ENCODE measurements around the gene PITPNC1. TPM values are rescaled to one million over a fixed set of nuclear protein-coding genes. Genes with fewer than 3 reads are reported as not detected.

PITPNC1 gene
- total RNA-seq, 1 donor from 2014 or later, result 12.4 TPM

- Histone ChIP-seq H2AFZ (ENCODE audit: low read depth, low read length) (no peak overlapping the region), H3K27me3 (ENCODE audit: insufficient read depth, low read length) (no peaks in the 10 kb centered on the region), H3K27ac (ENCODE audit: low read depth, low read length) (no peak overlapping the region), H3K4me3 (ENCODE audit: insufficient read depth, low read depth, low read length) (no peak overlapping the region), H3K4me2 (ENCODE audit: low read length) (no peak overlapping the region), H3K9ac (ENCODE audit: low read length) (no peak overlapping the region), H3K36me3 (ENCODE audit: insufficient read depth, low read length) (no peaks in the 10 kb centered on the region), H3K4me1 (ENCODE audit: insufficient read depth, low read length) (peaks cover 6% of the 10 kb centered on the region), H4K20me1 (ENCODE audit: insufficient read depth, low read length) (no peaks in the 10 kb centered on the region), H3K9me3 (ENCODE audit: insufficient read depth, low read depth, low read length) (peaks cover 4% of the 10 kb centered on the region), H3K79me2 (ENCODE audit: insufficient read depth, low read length) (no peaks in the 10 kb centered on the region)
- FAIRE-seq (no peak), DNase-seq (ENCODE audit: low read depth) (no peak)
- Mint-ChIP-seq H3K4me3 (ENCODE audit: unreplicated experiment) (no peak overlapping the region), H3K27ac (ENCODE audit: unreplicated experiment) (no peak overlapping the region), H3K36me3 (ENCODE audit: low read depth, unreplicated experiment) (peaks cover 9% of the 10 kb centered on the region), H3K4me1 (ENCODE audit: low read depth, unreplicated experiment) (no peaks in the 10 kb centered on the region), H3K27me3 (ENCODE audit: low read depth, unreplicated experiment) (no peaks in the 10 kb centered on the region), H3K9me3 (ENCODE audit: unreplicated experiment) (peaks cover 6% of the 10 kb centered on the region)
- TF ChIP-seq EZH2 (IDR thresholded peaks at IDR 0.05; ENCODE audit: insufficient read depth, low read length), result no peak
- TF ChIP-seq, protein P1, sequence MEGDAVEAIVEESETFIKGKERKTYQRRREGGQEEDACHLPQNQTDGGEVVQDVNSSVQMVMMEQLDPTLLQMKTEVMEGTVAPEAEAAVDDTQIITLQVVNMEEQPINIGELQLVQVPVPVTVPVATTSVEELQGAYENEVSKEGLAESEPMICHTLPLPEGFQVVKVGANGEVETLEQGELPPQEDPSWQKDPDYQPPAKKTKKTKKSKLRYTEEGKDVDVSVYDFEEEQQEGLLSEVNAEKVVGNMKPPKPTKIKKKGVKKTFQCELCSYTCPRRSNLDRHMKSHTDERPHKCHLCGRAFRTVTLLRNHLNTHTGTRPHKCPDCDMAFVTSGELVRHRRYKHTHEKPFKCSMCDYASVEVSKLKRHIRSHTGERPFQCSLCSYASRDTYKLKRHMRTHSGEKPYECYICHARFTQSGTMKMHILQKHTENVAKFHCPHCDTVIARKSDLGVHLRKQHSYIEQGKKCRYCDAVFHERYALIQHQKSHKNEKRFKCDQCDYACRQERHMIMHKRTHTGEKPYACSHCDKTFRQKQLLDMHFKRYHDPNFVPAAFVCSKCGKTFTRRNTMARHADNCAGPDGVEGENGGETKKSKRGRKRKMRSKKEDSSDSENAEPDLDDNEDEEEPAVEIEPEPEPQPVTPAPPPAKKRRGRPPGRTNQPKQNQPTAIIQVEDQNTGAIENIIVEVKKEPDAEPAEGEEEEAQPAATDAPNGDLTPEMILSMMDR (IDR thresholded peaks at IDR 0.05; ENCODE audit: insufficient read depth, low read depth, low read length), result no peak
Observed at GRCh38 chr17:67655478-67656148, 278.5 kb downstream of the PITPNC1 start.

GRCh38 chr17:67656494-67657203, 279.6 kb downstream of the PITPNC1 start:
- Histone ChIP-seq H3K4me2 (ENCODE audit: low read length) (no peak overlapping the region), H3K4me3 (ENCODE audit: insufficient read depth, low read depth, low read length) (no peak overlapping the region), H3K79me2 (ENCODE audit: insufficient read depth, low read length) (no peaks in the 10 kb centered on the region), H3K9me3 (ENCODE audit: insufficient read depth, low read depth, low read length) (peaks cover 4% of the 10 kb centered on the region), H3K27me3 (ENCODE audit: insufficient read depth, low read length) (no peaks in the 10 kb centered on the region), H4K20me1 (ENCODE audit: insufficient read depth, low read length) (no peaks in the 10 kb centered on the region), H3K9ac (ENCODE audit: low read length) (no peak overlapping the region), H3K36me3 (ENCODE audit: insufficient read depth, low read length) (no peaks in the 10 kb centered on the region), H2AFZ (ENCODE audit: low read depth, low read length) (no peak overlapping the region), H3K27ac (ENCODE audit: low read depth, low read length) (no peak overlapping the region), H3K4me1 (ENCODE audit: insufficient read depth, low read length) (no peaks in the 10 kb centered on the region)
- FAIRE-seq (no peak), DNase-seq (ENCODE audit: low read depth) (no peak)
- TF ChIP-seq, protein P1 (IDR thresholded peaks at IDR 0.05; ENCODE audit: insufficient read depth, low read depth, low read length), result no peak
- TF ChIP-seq EZH2 (IDR thresholded peaks at IDR 0.05; ENCODE audit: insufficient read depth, low read length), result no peak
- H3K4me3 Mint-ChIP-seq (ENCODE audit: unreplicated experiment), result no peak overlapping the region
- H3K27ac Mint-ChIP-seq (ENCODE audit: unreplicated experiment), result no peak overlapping the region
- no peaks in the 10 kb centered on the region for H3K27me3 Mint-ChIP-seq (ENCODE audit: low read depth, unreplicated experiment)
- H3K4me1 Mint-ChIP-seq (ENCODE audit: low read depth, unreplicated experiment), result no peaks in the 10 kb centered on the region
- H3K9me3 Mint-ChIP-seq (ENCODE audit: unreplicated experiment), result peaks cover 6% of the 10 kb centered on the region
- H3K36me3 Mint-ChIP-seq (ENCODE audit: low read depth, unreplicated experiment), result peaks cover 12% of the 10 kb centered on the region

GRCh38 chr17:67657596-67657995, 280.5 kb downstream of the PITPNC1 start:
- no peak overlapping the region for H3K27ac ChIP-seq (ENCODE audit: low read depth, low read length)
- DNase-seq (ENCODE audit: low read depth) (no peak), FAIRE-seq (no peak)
- H3K4me1 ChIP-seq (ENCODE audit: insufficient read depth, low read length), result no peaks in the 10 kb centered on the region
- no peaks in the 10 kb centered on the region for H4K20me1 ChIP-seq (ENCODE audit: insufficient read depth, low read length)
- no peak overlapping the region for H3K9ac ChIP-seq (ENCODE audit: low read length)
- no peak overlapping the region for H2AFZ ChIP-seq (ENCODE audit: low read depth, low read length)
- H3K9me3 ChIP-seq (ENCODE audit: insufficient read depth, low read depth, low read length), result peaks cover 4% of the 10 kb centered on the region
- no peak overlapping the region for H3K4me3 Mint-ChIP-seq (ENCODE audit: unreplicated experiment)
- H3K36me3 Mint-ChIP-seq (ENCODE audit: low read depth, unreplicated experiment), result peaks cover 12% of the 10 kb centered on the region
- no peak for TF ChIP-seq EZH2 (IDR thresholded peaks at IDR 0.05; ENCODE audit: insufficient read depth, low read length)
- TF ChIP-seq, protein P1 (IDR thresholded peaks at IDR 0.05; ENCODE audit: insufficient read depth, low read depth, low read length), result no peak
- no peak overlapping the region for H3K4me3 ChIP-seq (ENCODE audit: insufficient read depth, low read depth, low read length)
- no peaks in the 10 kb centered on the region for H3K79me2 ChIP-seq (ENCODE audit: insufficient read depth, low read length)
- H3K27me3 ChIP-seq (ENCODE audit: insufficient read depth, low read length), result no peaks in the 10 kb centered on the region
- H3K36me3 ChIP-seq (ENCODE audit: insufficient read depth, low read length), result no peaks in the 10 kb centered on the region
- H3K4me2 ChIP-seq (ENCODE audit: low read length), result no peak overlapping the region
- no peaks in the 10 kb centered on the region for H3K4me1 Mint-ChIP-seq (ENCODE audit: low read depth, unreplicated experiment)
- H3K27me3 Mint-ChIP-seq (ENCODE audit: low read depth, unreplicated experiment), result no peaks in the 10 kb centered on the region
- no peak overlapping the region for H3K27ac Mint-ChIP-seq (ENCODE audit: unreplicated experiment)
- peaks cover 6% of the 10 kb centered on the region for H3K9me3 Mint-ChIP-seq (ENCODE audit: unreplicated experiment)
